Brain microvascular endothelial cell (primary cell): ENCODE results near the gene FADS6.
"Not testable (repeated sequence)": the region's sequence is repeated elsewhere in the genome, so short reads cannot be mapped to it uniquely, and the experiment has no call there.

Source experiments
- DNase-seq: peaks from one replicate; pipeline ENCODE4 v3.0.0-alpha.2; 2020
- H3K27ac ChIP-seq: fragments of 250-450 bp; sonication (Bioruptor Pico); 2 replicates; pipeline ENCODE4 v1.5.1; 2020; ENCODE audit warnings: mild to moderate bottlenecking, moderate library complexity
- H3K27me3 ChIP-seq: fragments of 250-450 bp; sonication (Bioruptor Pico); replicated peaks from 2 replicates; pipeline ENCODE4 v1.5.1; 2020; ENCODE audit warnings: mild to moderate bottlenecking
- H3K36me3 ChIP-seq: fragments of 250-450 bp; sonication (Bioruptor Pico); replicated peaks from 2 replicates; pipeline ENCODE4 v1.5.1; 2020; ENCODE audit warnings: mild to moderate bottlenecking
- H3K4me3 ChIP-seq: 2 replicates; pipeline ENCODE4 v1.5.1; 2011; ENCODE audit warnings: low read depth, mild to moderate bottlenecking, control low read depth, low read length, moderate library complexity
- CTCF ChIP-seq: IDR thresholded peaks from 2 replicates; pipeline ENCODE4 v1.5.1; 2011; ENCODE audit warnings: low read depth, mild to moderate bottlenecking, moderate library complexity, low read length, control low read depth, inconsistent platforms; ENCODE audit errors: missing control alignments
- in situ Hi-C: cut with HindIII; loops from 2 replicates; pipeline ENCODE4 v1.10.0; 2017; ENCODE audit warnings: low sequenced_read_pairs, low pct_ligation_motif_present

FADS6 gene

GRCh38 chr17:74919440-74920305 is 26.2 kb upstream of the FADS6 start:
- TF ChIP-seq CTCF: peak; percentile 38
- in situ Hi-C loops: no loop called here
- H3K36me3 ChIP-seq: no peaks in the 10 kb centered on the region
- H3K27me3 ChIP-seq: peaks cover 48% of the 10 kb centered on the region
- no peak overlapping the region for H3K27ac ChIP-seq
- no peak overlapping the region for H3K4me3 ChIP-seq
- no peak for DNase-seq

GRCh38 chr17:74918906-74919305 is 25.5 kb upstream of the FADS6 start:
- in situ Hi-C loops: no loop called here

GRCh38 chr17:74917430-74917829 is 24.0 kb upstream of the FADS6 start:
- no peak overlapping the region for H3K4me3 ChIP-seq
- in situ Hi-C loops: no loop called here
- H3K27me3 ChIP-seq: peaks cover 28% of the 10 kb centered on the region
- H3K36me3 ChIP-seq: no peaks in the 10 kb centered on the region
- DNase-seq: no peak
- no peak overlapping the region for H3K27ac ChIP-seq
- no peak for TF ChIP-seq CTCF

More at GRCh38 chr17:74918906-74919305, 25.5 kb upstream of the FADS6 start:
- Histone ChIP-seq H3K27ac (no peak overlapping the region), H3K27me3 (peaks cover 40% of the 10 kb centered on the region), H3K4me3 (no peak overlapping the region), H3K36me3 (no peaks in the 10 kb centered on the region)
- no peak for TF ChIP-seq CTCF
- DNase-seq: no peak

- no peaks in the 10 kb centered on the region for H3K36me3 ChIP-seq
- DNase-seq: no peak
- peaks cover 25% of the 10 kb centered on the region for H3K27me3 ChIP-seq
- in situ Hi-C loops: no loop called here
- no peak overlapping the region for H3K27ac ChIP-seq
- no peak for TF ChIP-seq CTCF
- H3K4me3 ChIP-seq: no peak overlapping the region
Measured at GRCh38 chr17:74916851-74917199, 23.4 kb upstream of the FADS6 start.

- DNase-seq: no peak
- no peak for TF ChIP-seq CTCF
- no peak overlapping the region for H3K4me3 ChIP-seq
- in situ Hi-C loops: no loop called here
- peaks cover 20% of the 10 kb centered on the region for H3K27me3 ChIP-seq
- no peak overlapping the region for H3K27ac ChIP-seq
- no peaks in the 10 kb centered on the region for H3K36me3 ChIP-seq
Measured at GRCh38 chr17:74916136-74916850, 22.9 kb upstream of the FADS6 start.

GRCh38 chr17:74911423-74911822 is 18.0 kb upstream of the FADS6 start:
- H3K27ac ChIP-seq, H3K36me3 ChIP-seq, H3K27me3 ChIP-seq, H3K4me3 ChIP-seq, in situ Hi-C loops, DNase-seq: not testable (repeated sequence)

GRCh38 chr17:74909097-74909496 is 15.7 kb upstream of the FADS6 start:
- H3K27me3 ChIP-seq, H3K36me3 ChIP-seq, H3K27ac ChIP-seq, in situ Hi-C loops, DNase-seq, H3K4me3 ChIP-seq: not testable (repeated sequence)
